Thyroid gland (tissue), 4 donors: Measurements from ENCODE around the gene PLD4. TPM values are rescaled to one million over a fixed set of nuclear protein-coding genes. Genes with fewer than 3 reads are reported as not detected.

Experiments
- total RNA-seq, 4 donors: library from RNA; depleted of rRNA; stranded (reverse); fragments of >200 nt; gene quantifications; one replicate each; pipeline ENCODE4 v1.2.3, GENCODE V29; 2016

Gene PLD4
- total RNA-seq, 4 donors from 2014 or later, result 0.13 to 0.33 TPM; not detected in 2

Other genes with a start within 250 kb of the PLD4 start
- 10 to 100 TPM; 35.1 to 54.7 (median 42.5) TPM for gene INF2, start 235.3 kb upstream of the PLD4 start, total RNA-seq
- 10 to 100 TPM; 13.6 to 26.2 (median 18.9) TPM for gene ADSS1, start 200.7 kb upstream of the PLD4 start, total RNA-seq
- 100 to 1,000 TPM; 137 to 388 (median 239) TPM for gene SIVA1, start 171.7 kb upstream of the PLD4 start, total RNA-seq
- 100 to 1,000 TPM in 3 of 4 donors, 10 to 100 TPM in 1; 99.8 to 179 (median 152) TPM for gene AKT1, start 129.1 kb upstream of the PLD4 start, total RNA-seq
- 10 to 100 TPM; 12.9 to 29.4 (median 16.8) TPM for gene ZBTB42, start 123.8 kb upstream of the PLD4 start, total RNA-seq
- 10 to 100 TPM; 18.3 to 46.2 (median 27.4) TPM for gene CEP170B, start 59.6 kb upstream of the PLD4 start, total RNA-seq
- gene AHNAK2, start 53.5 kb downstream of the PLD4 start, total RNA-seq, result 10 to 100 TPM in 1 of 4 donors, 1 to 10 TPM in 3; 3.7 to 12.5 (median 6.9) TPM
- gene CLBA1, start 60.9 kb downstream of the PLD4 start, total RNA-seq, result 10 to 100 TPM; 16.8 to 31.6 (median 20.9) TPM
- 1 to 10 TPM; 5.8 to 8.1 (median 7.3) TPM for gene CDCA4, start 96.2 kb downstream of the PLD4 start, total RNA-seq
- 1 to 10 TPM; 1.0 to 4.6 (median 2.1) TPM for gene GPR132, start 140.6 kb downstream of the PLD4 start, total RNA-seq
- gene JAG2, start 243.9 kb downstream of the PLD4 start, total RNA-seq, result 10 to 100 TPM in 1 of 4 donors, 1 to 10 TPM in 3; 3.9 to 10.7 (median 5.2) TPM